HG02943 (cell line): ENCODE data around the gene EEPD1.

Source experiments
- ATAC-seq: cut with Tn5 transposase; IDR thresholded peaks from one replicate; pipeline ENCODE4 v1.9.1; 2021; ENCODE audit warnings: mild to moderate bottlenecking, low read depth, moderate library complexity; ENCODE audit not compliant: unreplicated experiment

Gene EEPD1

GRCh38 chr7:36154255-36155212, 1.5 kb downstream of the EEPD1 start:
- ATAC-seq, result no peak

- ATAC-seq, result no peak
Observed at GRCh38 chr7:36155811-36156361, 2.8 kb downstream of the EEPD1 start.

GRCh38 chr7:36157527-36158320, 4.7 kb downstream of the EEPD1 start:
- no peak for ATAC-seq

GRCh38 chr7:36158321-36158605, 5.2 kb downstream of the EEPD1 start:
- ATAC-seq, result no peak

- ATAC-seq, result no peak
Observed at GRCh38 chr7:36159618-36160017, 6.6 kb downstream of the EEPD1 start.

GRCh38 chr7:36160313-36160712, 7.3 kb downstream of the EEPD1 start:
- no peak for ATAC-seq

GRCh38 chr7:36161996-36162395, 8.9 kb downstream of the EEPD1 start:
- no peak for ATAC-seq

- no peak for ATAC-seq
Observed at GRCh38 chr7:36165059-36165458, 12.0 kb downstream of the EEPD1 start.

- ATAC-seq, result no peak
Observed at GRCh38 chr7:36165802-36166201, 12.7 kb downstream of the EEPD1 start.

- no peak for ATAC-seq
Observed at GRCh38 chr7:36167403-36168050, 14.5 kb downstream of the EEPD1 start.

- ATAC-seq, result no peak
Observed at GRCh38 chr7:36171503-36171902, 18.4 kb downstream of the EEPD1 start.

- ATAC-seq, result no peak
Observed at GRCh38 chr7:36175886-36176285, 22.8 kb downstream of the EEPD1 start.

- ATAC-seq, result no peak
Observed at GRCh38 chr7:36176697-36177096, 23.6 kb downstream of the EEPD1 start.

GRCh38 chr7:36180121-36180520, 27.1 kb downstream of the EEPD1 start:
- ATAC-seq, result no peak

GRCh38 chr7:36181668-36182067, 28.6 kb downstream of the EEPD1 start:
- no peak for ATAC-seq

- ATAC-seq, result no peak
Observed at GRCh38 chr7:36182854-36183604, 30.0 kb downstream of the EEPD1 start.

- no peak for ATAC-seq
Observed at GRCh38 chr7:36185092-36185491, 32.0 kb downstream of the EEPD1 start.

GRCh38 chr7:36185756-36186155, 32.7 kb downstream of the EEPD1 start:
- ATAC-seq, result no peak

- ATAC-seq, result no peak
Observed at GRCh38 chr7:36186359-36187121, 33.5 kb downstream of the EEPD1 start.
